Kidney capillary endothelial cell (primary cell): ENCODE results near the gene USP12.

Source experiments
- DNase-seq: peaks from one replicate; pipeline ENCODE4 v3.0.0-alpha.2; 2018; ENCODE audit warnings: low spot score

Gene USP12

GRCh38 chr13:27120811-27121210 is 50.8 kb downstream of the USP12 start:
- peak; percentile 14 for DNase-seq

- no peak for DNase-seq
These were observed 51.6 kb downstream of the USP12 start for GRCh38 chr13:27120011-27120410.

GRCh38 chr13:27118428-27119054 is 53.1 kb downstream of the USP12 start:
- DNase-seq = no peak

GRCh38 chr13:27117952-27118351 is 53.7 kb downstream of the USP12 start:
- DNase-seq = no peak

GRCh38 chr13:27117158-27117557 is 54.5 kb downstream of the USP12 start:
- no peak for DNase-seq

GRCh38 chr13:27113436-27113835 is 58.2 kb downstream of the USP12 start:
- DNase-seq = no peak

GRCh38 chr13:27112006-27112405 is 59.6 kb downstream of the USP12 start:
- no peak for DNase-seq

- no peak for DNase-seq
These were observed 61.4 kb downstream of the USP12 start for GRCh38 chr13:27110056-27110746.

GRCh38 chr13:27106144-27106543 is 65.5 kb downstream of the USP12 start:
- no peak for DNase-seq

GRCh38 chr13:27104606-27105005 is 67.0 kb downstream of the USP12 start:
- no peak for DNase-seq

GRCh38 chr13:27101847-27102246 is 69.8 kb downstream of the USP12 start:
- no peak for DNase-seq

- DNase-seq = no peak
These were observed 70.3 kb downstream of the USP12 start for GRCh38 chr13:27101289-27101688.

GRCh38 chr13:27097691-27098090 is 73.9 kb downstream of the USP12 start:
- no peak for DNase-seq

- DNase-seq = no peak
These were observed 80.2 kb downstream of the USP12 start for GRCh38 chr13:27091451-27091850.

- no peak for DNase-seq
These were observed 83.0 kb downstream of the USP12 start for GRCh38 chr13:27088619-27089018.

- no peak for DNase-seq
These were observed 84.9 kb downstream of the USP12 start for GRCh38 chr13:27086599-27087265.

- DNase-seq = no peak
These were observed 88.4 kb downstream of the USP12 start for GRCh38 chr13:27083183-27083582.

GRCh38 chr13:27081893-27082679 is 89.5 kb downstream of the USP12 start:
- DNase-seq = no peak

GRCh38 chr13:27080018-27080948 is 91.3 kb downstream of the USP12 start:
- DNase-seq = no peak

- no peak for DNase-seq
These were observed 92.1 kb downstream of the USP12 start for GRCh38 chr13:27079421-27079958.

GRCh38 chr13:27077451-27077850 is 94.2 kb downstream of the USP12 start:
- DNase-seq = no peak
